Omental fat pad (tissue), 4 donors: ENCODE data around the gene PCSK1N. TPM values are rescaled to one million over a fixed set of nuclear protein-coding genes. Genes with fewer than 3 reads are reported as not detected.
"Not testable (repeated sequence)": the region's sequence is repeated elsewhere in the genome, so short reads cannot be mapped to it uniquely, and the experiment has no call there.

ENCODE experiments used
- ATAC-seq: fragments of 150-250 bp; one replicate; pipeline ENCODE4 v1.9.1; 2016; ENCODE audit warnings: mild to moderate bottlenecking, moderate library complexity; ENCODE audit not compliant: low FRiP score
- DNase-seq: peaks from one replicate; pipeline ENCODE4 v3.0.0-alpha.2; 2019; ENCODE audit warnings: low spot score
- total RNA-seq, 4 donors: library from RNA; depleted of rRNA; stranded (reverse); fragments of >200 nt; gene quantifications; one replicate each; pipeline ENCODE4 v1.1.0, GENCODE V29; 2016
- TF ChIP-seq, protein P1 (sequence below), 3 donors: fragments of 450-650 bp; IDR thresholded peaks; one replicate each; pipeline ENCODE4 v1.5.1; 2016 to 2017; ENCODE audit warnings: antibody characterized with exemption in 3 of 3, mild to moderate bottlenecking in 3 of 3, moderate library complexity in 2 of 3

PCSK1N gene
- total RNA-seq, 4 donors from 2014 or later: 0.93 to 2.3 (median 1.4) TPM; not detected in 1

GRCh38 chrX:48829016-48829735, 6.2 kb downstream of the PCSK1N start:
- DNase-seq: no peak
- ATAC-seq: no peak
- TF ChIP-seq, protein P1, sequence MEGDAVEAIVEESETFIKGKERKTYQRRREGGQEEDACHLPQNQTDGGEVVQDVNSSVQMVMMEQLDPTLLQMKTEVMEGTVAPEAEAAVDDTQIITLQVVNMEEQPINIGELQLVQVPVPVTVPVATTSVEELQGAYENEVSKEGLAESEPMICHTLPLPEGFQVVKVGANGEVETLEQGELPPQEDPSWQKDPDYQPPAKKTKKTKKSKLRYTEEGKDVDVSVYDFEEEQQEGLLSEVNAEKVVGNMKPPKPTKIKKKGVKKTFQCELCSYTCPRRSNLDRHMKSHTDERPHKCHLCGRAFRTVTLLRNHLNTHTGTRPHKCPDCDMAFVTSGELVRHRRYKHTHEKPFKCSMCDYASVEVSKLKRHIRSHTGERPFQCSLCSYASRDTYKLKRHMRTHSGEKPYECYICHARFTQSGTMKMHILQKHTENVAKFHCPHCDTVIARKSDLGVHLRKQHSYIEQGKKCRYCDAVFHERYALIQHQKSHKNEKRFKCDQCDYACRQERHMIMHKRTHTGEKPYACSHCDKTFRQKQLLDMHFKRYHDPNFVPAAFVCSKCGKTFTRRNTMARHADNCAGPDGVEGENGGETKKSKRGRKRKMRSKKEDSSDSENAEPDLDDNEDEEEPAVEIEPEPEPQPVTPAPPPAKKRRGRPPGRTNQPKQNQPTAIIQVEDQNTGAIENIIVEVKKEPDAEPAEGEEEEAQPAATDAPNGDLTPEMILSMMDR (IDR thresholded peaks at IDR 0.05): no peak

DNA sequence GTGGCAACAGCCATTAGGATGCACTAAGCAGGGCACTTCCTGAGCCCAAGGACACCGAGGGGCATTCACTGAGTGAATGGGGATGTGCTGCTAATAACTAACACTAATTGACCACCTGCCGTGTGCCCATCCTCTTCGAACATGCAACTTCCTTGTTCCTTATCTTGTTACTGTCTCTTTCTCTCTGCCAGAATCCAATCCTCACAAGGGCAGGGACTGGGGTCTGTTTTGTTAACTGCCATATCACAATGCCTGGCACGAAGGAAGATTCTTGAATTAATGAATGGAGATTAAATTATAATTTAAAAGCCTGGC, 7.8 kb downstream of the PCSK1N start:
- DNase-seq (no peak), ATAC-seq (no peak)
- TF ChIP-seq, protein P1 (IDR thresholded peaks at IDR 0.05): no peak

GRCh38 chrX:48826876-48827653, 8.3 kb downstream of the PCSK1N start:
- TF ChIP-seq, protein P1 (IDR thresholded peaks at IDR 0.05): no peak
- DNase-seq (no peak), ATAC-seq (no peak)

DNA sequence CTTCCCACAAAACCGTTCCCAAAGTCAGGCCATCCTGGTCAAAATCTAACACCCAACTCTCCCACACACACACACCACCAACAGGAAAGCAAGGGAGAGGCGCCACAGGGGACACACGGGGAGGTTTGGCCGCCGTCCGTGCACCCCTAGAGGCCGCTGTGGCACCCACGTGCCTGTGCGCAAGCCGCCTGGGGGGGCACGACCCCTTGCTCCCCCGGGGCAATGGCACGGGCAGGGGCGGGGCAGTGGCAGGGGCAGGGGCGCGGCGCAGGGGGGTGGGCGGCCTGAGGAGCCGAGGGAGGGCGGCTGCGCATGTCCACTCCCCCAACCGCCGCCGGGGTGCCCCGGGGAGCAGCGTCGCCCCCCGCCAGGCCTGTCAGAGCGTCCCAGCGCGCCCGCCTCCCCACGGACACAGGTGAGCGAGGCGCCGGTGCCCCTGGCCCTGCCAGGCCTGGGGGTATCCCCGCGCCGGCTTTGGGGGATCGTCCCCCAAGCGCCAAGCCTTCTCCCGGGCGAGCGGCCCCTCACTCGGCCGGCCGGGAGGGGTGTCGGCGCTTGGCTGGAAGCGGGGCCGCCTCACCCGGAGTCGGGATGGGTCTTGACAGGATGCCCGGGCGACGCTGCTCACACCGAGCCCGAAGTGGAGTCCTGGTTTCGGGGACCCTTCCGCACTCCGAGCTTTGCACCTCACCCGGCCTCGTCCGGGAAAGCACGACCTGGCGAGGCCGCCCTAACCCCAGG, 9.1 kb downstream of the PCSK1N start, which contains the start of gene ERAS:
TSS of gene ERAS (plus strand) at position 379 of the 741 bp plus-strand sequence. CDS start 2,611 bp downstream, outside the sequence.
- TF ChIP-seq, protein P1 (IDR thresholded peaks at IDR 0.05): no peak
- no peak for DNase-seq
- no peak for ATAC-seq

DNA sequence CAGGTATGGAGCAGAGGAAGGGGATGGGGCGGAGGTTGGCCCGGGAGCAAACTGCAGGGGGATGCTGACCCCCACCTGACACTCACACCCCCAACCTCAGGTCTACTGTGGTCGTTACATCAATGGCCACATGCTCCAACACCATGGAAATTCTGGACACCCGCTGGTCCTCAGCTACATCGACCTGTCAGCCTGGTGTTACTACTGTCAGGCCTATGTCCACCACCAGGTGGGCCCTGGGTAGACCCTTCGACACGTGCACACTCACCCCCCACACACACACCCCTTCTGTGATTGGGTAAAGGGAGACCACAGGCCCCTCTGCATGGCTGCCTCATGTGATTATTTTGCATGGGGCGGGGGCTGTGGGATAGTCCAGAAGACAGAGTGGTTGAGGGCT, 11.3 kb downstream of the PCSK1N start:
- DNase-seq (no peak), ATAC-seq (no peak)
- TF ChIP-seq, protein P1 (IDR thresholded peaks at IDR 0.05): no peak

DNA sequence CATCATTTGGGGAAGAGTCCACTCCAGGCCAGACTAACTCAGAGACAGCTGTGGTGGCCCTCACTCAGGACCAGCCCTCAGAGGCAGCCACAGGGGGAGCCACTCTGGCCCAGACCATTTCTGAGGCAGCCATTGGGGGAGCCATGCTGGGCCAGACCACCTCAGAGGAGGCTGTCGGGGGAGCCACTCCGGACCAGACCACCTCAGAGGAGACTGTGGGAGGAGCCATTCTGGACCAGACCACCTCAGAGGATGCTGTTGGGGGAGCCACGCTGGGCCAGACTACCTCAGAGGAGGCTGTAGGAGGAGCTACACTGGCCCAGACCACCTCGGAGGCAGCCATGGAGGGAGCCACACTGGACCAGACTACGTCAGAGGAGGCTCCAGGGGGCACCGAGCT, 12.4 kb downstream of the PCSK1N start:
- DNase-seq: no peak
- ATAC-seq: no peak
- TF ChIP-seq, protein P1 (IDR thresholded peaks at IDR 0.05): no peak

GRCh38 chrX:48819394-48819793, 16.0 kb downstream of the PCSK1N start:
- ATAC-seq, DNase-seq: not testable (repeated sequence)
